NCI-H128 (cell line): ENCODE measurements around the gene NUTF2.
"Not testable (repeated sequence)": the region's sequence is repeated elsewhere in the genome, so short reads cannot be mapped to it uniquely, and the experiment has no call there.

Experiments
- DNase-seq: peaks from one replicate; lab custom pipeline; 2025; ENCODE audit not compliant: unreplicated experiment; lab: John Stamatoyannopoulos, UW

The NUTF2 gene

GRCh38 chr16:67862623-67863583 lies 16.2 kb downstream of the NUTF2 start:
- no peak for DNase-seq

GRCh38 chr16:67864044-67864443 lies 17.3 kb downstream of the NUTF2 start:
- DNase-seq = not testable (repeated sequence)

- no peak for DNase-seq
Observed at GRCh38 chr16:67864594-67864993, 17.9 kb downstream of the NUTF2 start.

- DNase-seq = no peak
Observed at GRCh38 chr16:67865318-67865717, 18.6 kb downstream of the NUTF2 start.

- no peak for DNase-seq
Observed at GRCh38 chr16:67868290-67868689, 21.6 kb downstream of the NUTF2 start.

- no peak for DNase-seq
Observed at GRCh38 chr16:67869653-67870052, 22.9 kb downstream of the NUTF2 start.

- DNase-seq = no peak
Observed at GRCh38 chr16:67871256-67871655, 24.5 kb downstream of the NUTF2 start.

GRCh38 chr16:67872131-67872630 lies 25.4 kb downstream of the NUTF2 start:
- DNase-seq = no peak

GRCh38 chr16:67872631-67873434 lies 26.1 kb downstream of the NUTF2 start, which contains the start of gene EDC4:
EDC4 (plus strand) TSS chr16:67873052; CDS start chr16:67873262, 210 bp downstream.
- DNase-seq = no peak

GRCh38 chr16:67873435-67874370 lies 27.0 kb downstream of the NUTF2 start:
- DNase-seq = no peak

GRCh38 chr16:67874372-67874771 lies 27.6 kb downstream of the NUTF2 start:
- DNase-seq = no peak

GRCh38 chr16:67877064-67877463 lies 30.3 kb downstream of the NUTF2 start:
- no peak for DNase-seq

GRCh38 chr16:67878232-67878631 lies 31.5 kb downstream of the NUTF2 start:
- no peak for DNase-seq

GRCh38 chr16:67878846-67879245 lies 32.1 kb downstream of the NUTF2 start:
- no peak for DNase-seq

GRCh38 chr16:67879462-67879861 lies 32.7 kb downstream of the NUTF2 start:
- DNase-seq = no peak

- DNase-seq = no peak
Observed at GRCh38 chr16:67879936-67880335, 33.2 kb downstream of the NUTF2 start.

GRCh38 chr16:67880584-67880983 lies 33.9 kb downstream of the NUTF2 start:
- DNase-seq = no peak

GRCh38 chr16:67881621-67882161 lies 35.0 kb downstream of the NUTF2 start:
- DNase-seq = no peak

GRCh38 chr16:67882374-67883145 lies 35.8 kb downstream of the NUTF2 start:
- DNase-seq = no peak
